Mesendoderm (in vitro differentiated cells): ENCODE measurements around the gene RRP9.
A peak's percentile ranks its signal among the peaks of the same experiment; 100 is the strongest.

ENCODE experiments used
- DNase-seq: peaks from one replicate; pipeline ENCODE4 v3.0.0; 2013
- H2AK5ac ChIP-seq: 2 replicates; pipeline ENCODE4 v1.6.1; 2013; ENCODE audit warnings: low read length, inconsistent platforms
- H2BK120ac ChIP-seq: 2 replicates; pipeline ENCODE4 v1.6.1; 2013; ENCODE audit warnings: low read depth, mild to moderate bottlenecking, low read length, moderate library complexity, mixed read lengths
- H2BK15ac ChIP-seq: replicated peaks from 2 replicates; pipeline ENCODE4 v1.6.1; 2013; ENCODE audit warnings: low read depth, mild to moderate bottlenecking, moderate library complexity
- H2BK5ac ChIP-seq: 2 replicates; pipeline ENCODE4 v1.6.1; 2013; ENCODE audit warnings: low read length, inconsistent platforms
- H3K18ac ChIP-seq: 2 replicates; pipeline ENCODE4 v1.6.1; 2013; ENCODE audit warnings: mild to moderate bottlenecking, low read length, mixed read lengths
- H3K23ac ChIP-seq: one replicate; pipeline ENCODE4 v1.6.1; 2013; ENCODE audit warnings: low read length
- H3K27ac ChIP-seq: 2 replicates; pipeline ENCODE4 v1.5.1; 2013; ENCODE audit warnings: low read depth, mild to moderate bottlenecking, inconsistent platforms, low read length, moderate library complexity
- H3K27me3 ChIP-seq: 2 replicates; pipeline ENCODE4 v1.6.1; 2013; ENCODE audit warnings: low read length, control low read depth, mild to moderate bottlenecking, inconsistent platforms; ENCODE audit not compliant: insufficient read depth, poor library complexity
- H3K36me3 ChIP-seq: 2 replicates; pipeline ENCODE4 v1.6.1; 2013; ENCODE audit warnings: low read length, inconsistent platforms; ENCODE audit not compliant: control insufficient read depth, insufficient read depth
- H3K4ac ChIP-seq: one replicate; pipeline ENCODE4 v1.6.1; 2013; ENCODE audit warnings: low read depth, mild to moderate bottlenecking, low read length, moderate library complexity
- H3K4me1 ChIP-seq: 2 replicates; pipeline ENCODE4 v1.6.1; 2013; ENCODE audit warnings: low read depth, low read length, inconsistent platforms; ENCODE audit not compliant: control insufficient read depth
- H3K4me2 ChIP-seq: 2 replicates; pipeline ENCODE4 v1.6.1; 2013; ENCODE audit warnings: low read length
- H3K4me3 ChIP-seq: 2 replicates; pipeline ENCODE4 v1.5.1; 2013; ENCODE audit warnings: mild to moderate bottlenecking, low read length
- H3K56ac ChIP-seq: one replicate; pipeline ENCODE4 v1.6.1; 2013; ENCODE audit warnings: low read length
- H3K79me1 ChIP-seq: 2 replicates; pipeline ENCODE4 v1.6.1; 2013; ENCODE audit warnings: low read length, inconsistent platforms
- H3K79me2 ChIP-seq: 2 replicates; pipeline ENCODE4 v1.6.1; 2013; ENCODE audit warnings: mild to moderate bottlenecking, low read length; ENCODE audit not compliant: control insufficient read depth, insufficient read depth
- H3K9ac ChIP-seq: 2 replicates; pipeline ENCODE4 v1.6.1; 2013; ENCODE audit warnings: low read length, inconsistent platforms
- H4K5ac ChIP-seq: one replicate; pipeline ENCODE4 v1.6.1; 2013; ENCODE audit warnings: low read length
- H4K8ac ChIP-seq: one replicate; pipeline ENCODE4 v1.6.1; 2013; ENCODE audit warnings: low read depth, mild to moderate bottlenecking, control low read depth, low read length, moderate library complexity
- WGBS: extraction: QIAGEN DNeasy Blood & Tissue Kit; methylation state at CpG from one replicate; pipeline ENCODE4 v1.1.7; 2013; ENCODE audit warnings: low lambda C conversion rate, missing lambda C conversion rate; ENCODE audit not compliant: insufficient coverage; ENCODE audit errors: extremely low coverage; 5-methylcytosine and 5-hydroxymethylcytosine counted together

Gene RRP9

GRCh38 chr3:51955175-51955892 is 13.6 kb upstream of the RRP9 start, which contains the start of gene GPR62:
Gene GPR62 (plus strand): TSS chr3:51955381. CDS start chr3:51955653, 272 bp downstream.
- Histone ChIP-seq H3K56ac (peak within 1 kb of the TSS; percentile 80), H3K4ac (no peak within 1 kb of the TSS), H4K5ac (no peak within 1 kb of the TSS), H3K18ac (peak within 1 kb of the TSS; percentile 19), H4K8ac (no peak within 1 kb of the TSS), H2BK120ac (no peak within 1 kb of the TSS), H2BK15ac (no peak within 1 kb of the TSS), H3K79me2 (no peaks in the 10 kb centered on the region), H3K9ac (peak within 1 kb of the TSS; percentile 71), H3K4me3 (no peak within 1 kb of the TSS), H3K4me2 (peak within 1 kb of the TSS; percentile 68), H3K27me3 (peaks cover 18% of the 10 kb centered on the region), H2AK5ac (no peak within 1 kb of the TSS), H3K36me3 (peaks cover 3% of the 10 kb centered on the region), H3K4me1 (no peaks in the 10 kb centered on the region), H3K27ac (no peak within 1 kb of the TSS), H3K79me1 (no peaks in the 10 kb centered on the region), H2BK5ac (no peak within 1 kb of the TSS), H3K23ac (peak within 1 kb of the TSS; percentile 15)
- no peak for DNase-seq
- no CpG with 5 or more reads among the region's 33 CpGs for WGBS

DNA sequence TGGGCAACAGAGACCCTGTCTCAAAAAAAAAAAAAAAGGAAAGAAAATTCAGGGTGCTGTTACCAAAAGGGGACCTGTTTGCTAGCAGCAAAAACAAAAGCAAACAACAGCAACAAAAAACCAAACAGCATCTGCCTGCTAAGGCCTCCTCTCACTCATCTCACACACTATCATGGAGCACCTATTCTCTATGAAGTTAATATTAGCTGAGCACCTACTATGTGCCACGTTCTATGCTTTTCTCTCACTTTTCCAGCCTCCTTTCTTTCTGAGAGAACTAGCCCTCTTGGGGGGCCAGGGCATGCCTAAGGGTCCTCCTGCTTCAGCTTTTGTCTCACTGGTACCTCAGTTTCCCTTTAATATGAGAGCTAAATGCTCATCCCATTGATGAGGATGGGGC is 13.0 kb upstream of the RRP9 start:
- H3K27me3 ChIP-seq = peaks cover 18% of the 10 kb centered on the region

DNA sequence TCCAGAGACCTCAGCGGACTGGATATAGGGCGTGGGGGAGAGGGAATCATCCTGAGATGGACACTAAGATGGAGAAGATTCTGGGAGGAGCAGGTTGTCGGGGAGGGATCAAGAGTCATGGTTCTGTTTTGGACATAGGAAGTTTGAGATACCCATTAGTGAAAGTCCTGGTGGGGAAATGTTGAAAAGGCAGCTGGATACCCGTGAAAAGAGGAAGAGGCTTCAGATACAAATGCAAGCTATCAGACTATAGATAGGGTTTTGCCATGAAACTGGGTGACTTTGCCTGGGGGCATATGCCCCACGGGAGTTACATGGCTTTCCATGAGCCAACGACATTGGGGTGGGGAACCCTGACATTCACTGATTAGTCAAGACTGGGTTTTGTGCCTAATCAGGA is 12.4 kb upstream of the RRP9 start:
- H4K5ac ChIP-seq = no peak overlapping the region
- H4K8ac ChIP-seq = no peak overlapping the region
- H3K56ac ChIP-seq = no peak overlapping the region
- H3K79me1 ChIP-seq = no peaks in the 10 kb centered on the region
- H2AK5ac ChIP-seq = no peak overlapping the region
- peaks cover 2% of the 10 kb centered on the region for H3K36me3 ChIP-seq
- no peak for DNase-seq
- no peak overlapping the region for H3K27ac ChIP-seq
- WGBS = no CpG with 5 or more reads among the region's 6 CpGs
- H3K4ac ChIP-seq = no peak overlapping the region
- H3K23ac ChIP-seq = no peak overlapping the region
- no peak overlapping the region for H2BK15ac ChIP-seq
- H2BK5ac ChIP-seq = no peak overlapping the region
- H3K9ac ChIP-seq = no peak overlapping the region
- H2BK120ac ChIP-seq = no peak overlapping the region
- H3K27me3 ChIP-seq = peaks cover 18% of the 10 kb centered on the region
- H3K4me2 ChIP-seq = no peak overlapping the region
- H3K18ac ChIP-seq = no peak overlapping the region
- no peaks in the 10 kb centered on the region for H3K4me1 ChIP-seq
- H3K79me2 ChIP-seq = no peaks in the 10 kb centered on the region
- H3K4me3 ChIP-seq = no peak overlapping the region

More for the DNA sequence above, 13.0 kb upstream of the RRP9 start:
- Histone ChIP-seq H3K4me1 (no peaks in the 10 kb centered on the region), H3K79me2 (no peaks in the 10 kb centered on the region), H2AK5ac (no peak overlapping the region), H4K5ac (no peak overlapping the region), H3K27ac (no peak overlapping the region), H3K23ac (no peak overlapping the region), H2BK15ac (no peak overlapping the region), H2BK5ac (no peak overlapping the region), H3K18ac (no peak overlapping the region), H2BK120ac (no peak overlapping the region), H3K56ac (no peak overlapping the region), H3K4me3 (no peak overlapping the region), H3K9ac (no peak overlapping the region), H3K4me2 (no peak overlapping the region), H3K36me3 (peaks cover 2% of the 10 kb centered on the region), H4K8ac (no peak overlapping the region), H3K79me1 (no peaks in the 10 kb centered on the region), H3K4ac (no peak overlapping the region)
- DNase-seq = no peak
- no CpG with 5 or more reads among the region's 1 CpG for WGBS

GRCh38 chr3:51953445-51953844 is 11.7 kb upstream of the RRP9 start:
- H3K4me2 ChIP-seq = no peak overlapping the region
- H3K4ac ChIP-seq = no peak overlapping the region
- H3K56ac ChIP-seq = no peak overlapping the region
- no peak overlapping the region for H2AK5ac ChIP-seq
- DNase-seq = no peak
- H3K9ac ChIP-seq = no peak overlapping the region
- no peaks in the 10 kb centered on the region for H3K79me2 ChIP-seq
- peaks cover 18% of the 10 kb centered on the region for H3K27me3 ChIP-seq
- H3K79me1 ChIP-seq = no peaks in the 10 kb centered on the region
- no peaks in the 10 kb centered on the region for H3K4me1 ChIP-seq
- H2BK5ac ChIP-seq = no peak overlapping the region
- no peak overlapping the region for H3K18ac ChIP-seq
- H3K27ac ChIP-seq = no peak overlapping the region
- no peak overlapping the region for H4K8ac ChIP-seq
- H3K4me3 ChIP-seq = no peak overlapping the region
- no peak overlapping the region for H2BK120ac ChIP-seq
- H3K36me3 ChIP-seq = no peaks in the 10 kb centered on the region
- WGBS = no CpG with 5 or more reads among the region's 3 CpGs
- H2BK15ac ChIP-seq = no peak overlapping the region
- H3K23ac ChIP-seq = no peak overlapping the region
- H4K5ac ChIP-seq = no peak overlapping the region

DNA sequence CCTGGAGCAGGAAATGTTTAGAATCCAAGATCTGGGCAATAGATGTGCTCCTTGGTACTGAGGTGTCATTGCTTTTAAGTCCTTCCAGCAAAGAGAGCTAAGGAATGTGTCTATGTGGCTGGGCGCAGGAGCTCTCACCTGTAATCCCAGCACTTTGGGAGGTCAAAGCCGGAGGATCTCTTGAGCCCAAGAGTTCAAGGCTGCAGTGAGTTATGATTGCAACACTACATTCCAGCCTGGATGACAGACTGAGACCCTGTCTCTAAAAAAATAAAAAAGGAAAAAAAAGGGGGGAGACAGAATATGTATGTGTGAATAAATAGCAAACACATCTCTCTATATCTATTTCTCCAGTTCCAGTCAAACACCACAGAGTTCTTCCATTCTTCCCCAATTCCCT is 9.2 kb upstream of the RRP9 start:
- Histone ChIP-seq H4K8ac (no peak overlapping the region), H3K4me3 (no peak overlapping the region), H3K27me3 (peaks cover 18% of the 10 kb centered on the region), H3K9ac (no peak overlapping the region), H3K79me1 (no peaks in the 10 kb centered on the region), H3K79me2 (no peaks in the 10 kb centered on the region), H3K23ac (no peak overlapping the region), H3K56ac (no peak overlapping the region), H3K4me2 (no peak overlapping the region), H3K36me3 (no peaks in the 10 kb centered on the region), H2BK15ac (no peak overlapping the region), H3K18ac (no peak overlapping the region), H3K4me1 (no peaks in the 10 kb centered on the region), H3K4ac (no peak overlapping the region), H2BK5ac (no peak overlapping the region), H2BK120ac (no peak overlapping the region), H2AK5ac (no peak overlapping the region), H4K5ac (no peak overlapping the region), H3K27ac (no peak overlapping the region)
- no peak for DNase-seq
- no CpG with 5 or more reads among the region's 2 CpGs for WGBS

DNA sequence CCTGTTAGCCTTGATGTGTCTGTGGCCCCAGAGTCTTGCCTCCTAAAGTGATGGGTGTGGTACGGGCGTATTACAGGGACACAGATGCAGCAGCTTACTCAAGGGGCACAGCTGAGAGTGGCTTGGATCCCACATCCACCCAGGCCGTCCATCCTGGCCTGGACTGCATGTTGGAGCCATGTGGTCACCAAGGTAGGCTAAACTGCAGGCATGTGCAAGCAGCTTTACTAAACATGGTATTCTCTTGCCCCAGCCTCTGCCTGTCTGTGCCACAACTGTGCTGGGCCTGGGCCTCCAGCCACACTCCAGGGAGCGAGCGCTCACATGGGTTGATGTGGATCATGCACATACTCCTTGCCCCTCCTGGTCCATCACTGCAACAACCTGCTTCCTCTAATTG is 7.4 kb upstream of the RRP9 start:
- no peak for DNase-seq
- H2BK5ac ChIP-seq = no peak overlapping the region
- H2AK5ac ChIP-seq = no peak overlapping the region
- H3K79me1 ChIP-seq = no peaks in the 10 kb centered on the region
- H3K4ac ChIP-seq = no peak overlapping the region
- H3K36me3 ChIP-seq = no peaks in the 10 kb centered on the region
- no peak overlapping the region for H3K4me3 ChIP-seq
- H4K8ac ChIP-seq = no peak overlapping the region
- H3K79me2 ChIP-seq = no peaks in the 10 kb centered on the region
- H3K9ac ChIP-seq = no peak overlapping the region
- H2BK15ac ChIP-seq = no peak overlapping the region
- WGBS = no CpG with 5 or more reads among the region's 5 CpGs
- no peak overlapping the region for H2BK120ac ChIP-seq
- H4K5ac ChIP-seq = no peak overlapping the region
- H3K27me3 ChIP-seq = peaks cover 6% of the 10 kb centered on the region
- H3K18ac ChIP-seq = no peak overlapping the region
- no peak overlapping the region for H3K27ac ChIP-seq
- no peaks in the 10 kb centered on the region for H3K4me1 ChIP-seq
- H3K4me2 ChIP-seq = no peak overlapping the region
- no peak overlapping the region for H3K56ac ChIP-seq
- no peak overlapping the region for H3K23ac ChIP-seq
